ENCODE results near the gene SERBP1. TPM values are rescaled to one million over a fixed set of nuclear protein-coding genes. Genes with fewer than 3 reads are reported as not detected.

SERBP1 gene
- total RNA-seq, 1 donor from 2014 or later: 214 TPM

GRCh38 chr1:67427947-67428346 is 2.3 kb downstream of the SERBP1 start:
- Mint-ChIP-seq H3K27me3 (ENCODE audit: low read depth, unreplicated experiment) (no peaks in the 10 kb centered on the region), H3K9me3 (ENCODE audit: unreplicated experiment) (no peaks in the 10 kb centered on the region), H3K4me3 (ENCODE audit: unreplicated experiment) (peak overlapping the region; percentile 96), H3K4me1 (ENCODE audit: low read depth, unreplicated experiment) (peaks cover 17% of the 10 kb centered on the region), H3K27ac (ENCODE audit: unreplicated experiment) (no peak overlapping the region), H3K36me3 (ENCODE audit: low read depth, unreplicated experiment) (peaks cover 12% of the 10 kb centered on the region)
- peak overlapping the region; percentile 97 for H3K4me2 ChIP-seq (ENCODE audit: low read length)
- H3K9me3 ChIP-seq (ENCODE audit: insufficient read depth, low read depth, low read length): no peaks in the 10 kb centered on the region
- H3K9ac ChIP-seq (ENCODE audit: low read length): peak overlapping the region; percentile 96
- peaks cover 4% of the 10 kb centered on the region for H3K4me1 ChIP-seq (ENCODE audit: insufficient read depth, low read length)
- H3K27me3 ChIP-seq (ENCODE audit: insufficient read depth, low read length): no peaks in the 10 kb centered on the region
- DNase-seq (ENCODE audit: low read depth) (no peak), FAIRE-seq (no peak)
- peaks cover 73% of the 10 kb centered on the region for H3K79me2 ChIP-seq (ENCODE audit: insufficient read depth, low read length)
- no peak overlapping the region for H3K27ac ChIP-seq (ENCODE audit: low read depth, low read length)
- no peak for TF ChIP-seq EZH2 (IDR thresholded peaks at IDR 0.05; ENCODE audit: insufficient read depth, low read length)
- TF ChIP-seq, protein P1, sequence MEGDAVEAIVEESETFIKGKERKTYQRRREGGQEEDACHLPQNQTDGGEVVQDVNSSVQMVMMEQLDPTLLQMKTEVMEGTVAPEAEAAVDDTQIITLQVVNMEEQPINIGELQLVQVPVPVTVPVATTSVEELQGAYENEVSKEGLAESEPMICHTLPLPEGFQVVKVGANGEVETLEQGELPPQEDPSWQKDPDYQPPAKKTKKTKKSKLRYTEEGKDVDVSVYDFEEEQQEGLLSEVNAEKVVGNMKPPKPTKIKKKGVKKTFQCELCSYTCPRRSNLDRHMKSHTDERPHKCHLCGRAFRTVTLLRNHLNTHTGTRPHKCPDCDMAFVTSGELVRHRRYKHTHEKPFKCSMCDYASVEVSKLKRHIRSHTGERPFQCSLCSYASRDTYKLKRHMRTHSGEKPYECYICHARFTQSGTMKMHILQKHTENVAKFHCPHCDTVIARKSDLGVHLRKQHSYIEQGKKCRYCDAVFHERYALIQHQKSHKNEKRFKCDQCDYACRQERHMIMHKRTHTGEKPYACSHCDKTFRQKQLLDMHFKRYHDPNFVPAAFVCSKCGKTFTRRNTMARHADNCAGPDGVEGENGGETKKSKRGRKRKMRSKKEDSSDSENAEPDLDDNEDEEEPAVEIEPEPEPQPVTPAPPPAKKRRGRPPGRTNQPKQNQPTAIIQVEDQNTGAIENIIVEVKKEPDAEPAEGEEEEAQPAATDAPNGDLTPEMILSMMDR (IDR thresholded peaks at IDR 0.05; ENCODE audit: insufficient read depth, low read depth, low read length): no peak
- peaks cover 32% of the 10 kb centered on the region for H3K36me3 ChIP-seq (ENCODE audit: insufficient read depth, low read length)
- peaks cover 66% of the 10 kb centered on the region for H4K20me1 ChIP-seq (ENCODE audit: insufficient read depth, low read length)
- no peak overlapping the region for H2AFZ ChIP-seq (ENCODE audit: low read depth, low read length)
- H3K4me3 ChIP-seq (ENCODE audit: insufficient read depth, low read depth, low read length): peak overlapping the region; percentile 96

DNA sequence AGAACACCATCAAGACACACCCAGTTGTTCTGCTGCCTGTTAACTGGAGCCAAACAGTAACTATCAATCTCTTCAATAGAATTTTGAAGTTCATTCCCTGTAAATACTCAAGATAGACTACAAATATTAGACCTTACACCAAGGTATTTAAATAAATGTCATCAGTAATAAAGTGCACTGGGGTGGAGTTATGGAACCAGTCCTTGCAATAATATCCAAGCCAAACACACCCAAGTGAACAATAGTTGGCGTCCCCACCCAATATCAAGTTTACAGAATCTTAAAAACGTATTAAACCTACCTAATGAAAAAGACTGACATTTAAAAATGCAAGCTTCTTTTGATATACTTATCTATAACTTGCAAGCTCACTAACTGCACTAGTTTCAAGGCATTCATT is 2.7 kb downstream of the SERBP1 start:
- Histone ChIP-seq H3K4me3 (ENCODE audit: insufficient read depth, low read depth, low read length) (peak overlapping the region; percentile 96), H3K9ac (ENCODE audit: low read length) (peak overlapping the region; percentile 96), H3K79me2 (ENCODE audit: insufficient read depth, low read length) (peaks cover 78% of the 10 kb centered on the region), H3K27me3 (ENCODE audit: insufficient read depth, low read length) (no peaks in the 10 kb centered on the region), H3K27ac (ENCODE audit: low read depth, low read length) (no peak overlapping the region), H2AFZ (ENCODE audit: low read depth, low read length) (no peak overlapping the region), H4K20me1 (ENCODE audit: insufficient read depth, low read length) (peaks cover 69% of the 10 kb centered on the region), H3K4me2 (ENCODE audit: low read length) (peak overlapping the region; percentile 97), H3K4me1 (ENCODE audit: insufficient read depth, low read length) (peaks cover 4% of the 10 kb centered on the region), H3K9me3 (ENCODE audit: insufficient read depth, low read depth, low read length) (no peaks in the 10 kb centered on the region), H3K36me3 (ENCODE audit: insufficient read depth, low read length) (peaks cover 35% of the 10 kb centered on the region)
- no peak for TF ChIP-seq EZH2 (IDR thresholded peaks at IDR 0.05; ENCODE audit: insufficient read depth, low read length)
- TF ChIP-seq, protein P1 (IDR thresholded peaks at IDR 0.05; ENCODE audit: insufficient read depth, low read depth, low read length): no peak
- Mint-ChIP-seq H3K36me3 (ENCODE audit: low read depth, unreplicated experiment) (peaks cover 12% of the 10 kb centered on the region), H3K4me3 (ENCODE audit: unreplicated experiment) (peak overlapping the region; percentile 96), H3K27me3 (ENCODE audit: low read depth, unreplicated experiment) (no peaks in the 10 kb centered on the region), H3K4me1 (ENCODE audit: low read depth, unreplicated experiment) (peaks cover 17% of the 10 kb centered on the region), H3K27ac (ENCODE audit: unreplicated experiment) (no peak overlapping the region), H3K9me3 (ENCODE audit: unreplicated experiment) (no peaks in the 10 kb centered on the region)
- FAIRE-seq (no peak), DNase-seq (ENCODE audit: low read depth) (no peak)

GRCh38 chr1:67420835-67421492 is 9.2 kb downstream of the SERBP1 start:
- TF ChIP-seq EZH2 (IDR thresholded peaks at IDR 0.05; ENCODE audit: insufficient read depth, low read length): no peak
- TF ChIP-seq, protein P1 (IDR thresholded peaks at IDR 0.05; ENCODE audit: insufficient read depth, low read depth, low read length): no peak
- peaks cover 9% of the 10 kb centered on the region for H3K4me1 Mint-ChIP-seq (ENCODE audit: low read depth, unreplicated experiment)
- Histone ChIP-seq H3K9me3 (ENCODE audit: insufficient read depth, low read depth, low read length) (no peaks in the 10 kb centered on the region), H3K4me3 (ENCODE audit: insufficient read depth, low read depth, low read length) (no peak overlapping the region), H3K79me2 (ENCODE audit: insufficient read depth, low read length) (peaks cover 99% of the 10 kb centered on the region), H3K4me1 (ENCODE audit: insufficient read depth, low read length) (no peaks in the 10 kb centered on the region), H3K9ac (ENCODE audit: low read length) (no peak overlapping the region), H3K4me2 (ENCODE audit: low read length) (no peak overlapping the region), H3K36me3 (ENCODE audit: insufficient read depth, low read length) (peaks cover 77% of the 10 kb centered on the region), H3K27ac (ENCODE audit: low read depth, low read length) (no peak overlapping the region), H3K27me3 (ENCODE audit: insufficient read depth, low read length) (no peaks in the 10 kb centered on the region), H2AFZ (ENCODE audit: low read depth, low read length) (no peak overlapping the region), H4K20me1 (ENCODE audit: insufficient read depth, low read length) (peaks cover 87% of the 10 kb centered on the region)
- FAIRE-seq: no peak
- DNase-seq (ENCODE audit: low read depth): no peak
- H3K9me3 Mint-ChIP-seq (ENCODE audit: unreplicated experiment): no peaks in the 10 kb centered on the region
- peaks cover 10% of the 10 kb centered on the region for H3K36me3 Mint-ChIP-seq (ENCODE audit: low read depth, unreplicated experiment)
- no peak overlapping the region for H3K27ac Mint-ChIP-seq (ENCODE audit: unreplicated experiment)
- no peak overlapping the region for H3K4me3 Mint-ChIP-seq (ENCODE audit: unreplicated experiment)
- no peaks in the 10 kb centered on the region for H3K27me3 Mint-ChIP-seq (ENCODE audit: low read depth, unreplicated experiment)

Measured in astrocyte (in vitro differentiated cells and primary cell).